HUES6 (cell line): ENCODE measurements around the gene SLC1A6.
"Not testable (repeated sequence)": the region's sequence is repeated elsewhere in the genome, so short reads cannot be mapped to it uniquely, and the experiment has no call there.

Source experiments
- H3K27ac ChIP-seq: 2 replicates; pipeline ENCODE4 v1.7.0; 2013; ENCODE audit warnings: low read depth, mild to moderate bottlenecking, low read length, inconsistent platforms
- H3K27me3 ChIP-seq: 2 replicates; pipeline ENCODE4 v1.6.1; 2013; ENCODE audit warnings: low read length; ENCODE audit not compliant: control insufficient read depth, insufficient read depth
- H3K36me3 ChIP-seq: 2 replicates; pipeline ENCODE4 v1.6.1; 2013; ENCODE audit warnings: low read length; ENCODE audit not compliant: control insufficient read depth, insufficient read depth
- H3K4me1 ChIP-seq: 2 replicates; pipeline ENCODE4 v1.6.1; 2013; ENCODE audit warnings: low read length; ENCODE audit not compliant: control insufficient read depth, insufficient read depth
- H3K4me3 ChIP-seq: 2 replicates; pipeline ENCODE4 v1.5.1; 2013; ENCODE audit warnings: low read depth, low read length
- H3K9ac ChIP-seq: one replicate; pipeline ENCODE4 v1.6.1; 2013; ENCODE audit warnings: mild to moderate bottlenecking, low read length
- H3K9me3 ChIP-seq: 2 replicates; pipeline ENCODE4 v1.6.1; 2013; ENCODE audit warnings: low read depth, low read length; ENCODE audit not compliant: control insufficient read depth, insufficient read depth

Gene SLC1A6

GRCh38 chr19:14979476-14980255, at the start of gene SLC1A6:
Gene SLC1A6, minus strand, starts transcription at chr19:14979864. Its CDS starts 6,954 bp downstream, at chr19:14972910.
- peaks cover 65% of the 10 kb centered on the region for H3K27me3 ChIP-seq
- peak within 1 kb of the TSS; percentile 72 for H3K4me3 ChIP-seq
- no peak within 1 kb of the TSS for H3K27ac ChIP-seq
- no peaks in the 10 kb centered on the region for H3K9me3 ChIP-seq
- peak within 1 kb of the TSS; percentile 30 for H3K9ac ChIP-seq
- H3K4me1 ChIP-seq, result no peaks in the 10 kb centered on the region
- no peaks in the 10 kb centered on the region for H3K36me3 ChIP-seq

GRCh38 chr19:15028490-15028889, 48.8 kb upstream of the SLC1A6 start:
- Histone ChIP-seq H3K36me3 (no peaks in the 10 kb centered on the region), H3K27ac (no peak overlapping the region), H3K27me3 (peaks cover 33% of the 10 kb centered on the region; the same call in 1 of the 2 replicates), H3K4me1 (no peaks in the 10 kb centered on the region), H3K9me3 (no peaks in the 10 kb centered on the region), H3K9ac (no peak overlapping the region), H3K4me3 (no peak overlapping the region)

DNA sequence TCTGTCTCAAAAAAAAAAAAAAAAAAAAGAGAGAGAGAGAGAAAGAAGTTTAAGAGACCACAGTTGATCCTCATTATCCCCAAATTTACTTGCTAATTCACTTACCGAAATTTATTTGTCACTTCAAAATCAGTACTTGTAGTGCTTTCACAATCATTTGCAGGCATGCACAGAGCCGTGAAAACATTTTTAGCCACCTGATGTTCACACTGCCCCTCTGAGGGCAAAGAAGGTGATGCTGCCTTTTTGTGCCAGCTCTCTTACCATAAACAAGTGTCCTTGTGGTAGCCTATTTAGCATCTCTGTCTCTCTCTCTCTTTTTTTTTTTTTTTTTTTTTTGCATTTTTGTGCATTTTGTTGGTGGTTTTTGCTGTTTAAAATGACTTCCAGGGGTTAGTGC, 45.6 kb upstream of the SLC1A6 start:
- no peak overlapping the region for H3K9ac ChIP-seq
- H3K36me3 ChIP-seq, result no peaks in the 10 kb centered on the region
- no peaks in the 10 kb centered on the region for H3K9me3 ChIP-seq
- H3K4me3 ChIP-seq, result no peak overlapping the region
- no peak overlapping the region for H3K27ac ChIP-seq
- peaks cover 42% of the 10 kb centered on the region for H3K27me3 ChIP-seq
- H3K4me1 ChIP-seq, result no peaks in the 10 kb centered on the region

DNA sequence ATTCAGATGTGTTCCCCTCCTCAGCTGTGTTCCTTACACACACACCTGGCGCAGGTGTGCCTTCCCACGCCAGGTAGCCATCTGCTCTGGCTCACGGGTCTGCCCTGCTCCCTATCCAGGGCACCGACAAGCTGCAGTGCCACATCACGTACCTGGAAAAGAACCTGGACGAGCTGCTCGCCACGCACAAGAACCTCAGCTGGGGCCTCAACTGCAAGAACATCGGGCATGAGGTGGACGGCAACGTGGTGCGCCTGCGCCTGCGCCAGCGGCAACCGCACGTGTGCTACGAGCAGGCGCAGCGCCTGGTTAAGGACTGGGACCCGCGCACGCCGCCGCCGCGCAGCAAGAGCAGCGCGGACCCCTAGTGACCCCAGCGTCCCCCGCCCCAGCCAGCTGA, 43.1 kb upstream of the SLC1A6 start:
- H3K9me3 ChIP-seq, result no peaks in the 10 kb centered on the region
- no peaks in the 10 kb centered on the region for H3K4me1 ChIP-seq
- peaks cover 49% of the 10 kb centered on the region for H3K27me3 ChIP-seq
- H3K9ac ChIP-seq, result no peak overlapping the region
- H3K36me3 ChIP-seq, result no peaks in the 10 kb centered on the region
- no peak overlapping the region for H3K27ac ChIP-seq
- H3K4me3 ChIP-seq, result peak overlapping the region; percentile 33; the same call in 1 of the 2 replicates

DNA sequence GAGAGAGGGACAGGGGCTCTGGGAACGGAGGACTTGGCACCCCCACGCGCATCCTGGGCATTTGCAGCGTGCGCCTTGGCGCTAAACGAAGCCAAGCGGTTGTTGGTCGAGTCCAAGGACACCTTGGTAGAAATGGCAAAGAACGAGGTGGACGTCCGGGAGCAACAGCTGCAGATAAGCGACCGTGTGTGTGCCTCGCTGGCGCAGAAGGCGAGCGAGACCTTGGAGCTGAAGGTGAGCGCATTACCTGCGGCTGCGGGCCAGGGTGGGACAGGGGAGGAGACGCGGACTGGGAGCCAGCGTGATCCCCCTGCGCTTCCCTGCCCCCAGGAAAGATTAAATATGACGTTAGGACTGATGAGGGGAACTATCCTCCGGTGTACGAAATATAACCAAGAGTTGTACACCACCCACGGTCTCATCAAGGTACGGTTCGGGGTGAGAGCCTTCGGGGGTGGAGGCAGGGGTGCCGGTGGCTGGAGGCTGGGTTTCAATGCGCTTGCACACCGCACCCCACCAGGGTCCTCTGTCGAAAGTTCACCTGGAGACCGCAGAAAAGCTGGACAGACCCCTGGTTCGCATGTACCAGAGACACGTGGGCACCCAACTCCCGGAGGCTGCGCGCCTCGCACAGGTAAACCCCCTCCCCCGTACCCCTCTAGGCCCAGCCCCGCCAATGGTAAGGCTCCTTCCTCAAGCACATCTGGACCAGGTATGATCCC, 41.8 kb upstream of the SLC1A6 start:
- Histone ChIP-seq H3K27ac (no peak overlapping the region), H3K4me3 (no peak overlapping the region), H3K27me3 (peaks cover 56% of the 10 kb centered on the region), H3K9ac (no peak overlapping the region), H3K9me3 (no peaks in the 10 kb centered on the region), H3K36me3 (no peaks in the 10 kb centered on the region), H3K4me1 (no peaks in the 10 kb centered on the region)

DNA sequence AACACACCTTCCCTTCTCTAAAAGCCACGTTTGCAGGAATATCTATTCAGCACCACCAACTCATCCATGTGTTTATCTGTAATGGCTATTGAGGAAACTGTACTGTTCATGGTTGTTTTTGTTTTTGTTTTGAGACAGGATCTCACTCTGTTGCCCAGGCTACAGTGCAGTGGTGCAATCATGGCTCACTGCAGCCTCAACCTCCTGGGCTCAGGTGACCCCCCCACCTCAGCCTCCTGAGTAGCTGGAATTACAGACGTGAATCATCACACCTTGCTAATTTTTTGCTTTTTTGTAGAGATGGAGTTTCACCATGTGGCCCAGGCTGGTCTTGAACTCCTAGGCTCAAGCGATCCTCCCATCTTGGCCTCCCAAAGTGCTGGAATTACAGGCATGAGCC, 39.2 kb upstream of the SLC1A6 start:
- peaks cover 51% of the 10 kb centered on the region for H3K27me3 ChIP-seq
- H3K27ac ChIP-seq, H3K36me3 ChIP-seq, H3K9me3 ChIP-seq, H3K4me3 ChIP-seq, H3K4me1 ChIP-seq, H3K9ac ChIP-seq: not testable (repeated sequence)

- H3K27ac ChIP-seq, result no peak overlapping the region
- H3K36me3 ChIP-seq, result no peaks in the 10 kb centered on the region
- no peak overlapping the region for H3K9ac ChIP-seq
- no peak overlapping the region for H3K4me3 ChIP-seq
- H3K27me3 ChIP-seq, result peaks cover 56% of the 10 kb centered on the region
- no peaks in the 10 kb centered on the region for H3K9me3 ChIP-seq
- H3K4me1 ChIP-seq, result no peaks in the 10 kb centered on the region
Observed at GRCh38 chr19:15015946-15016542, 36.4 kb upstream of the SLC1A6 start.

DNA sequence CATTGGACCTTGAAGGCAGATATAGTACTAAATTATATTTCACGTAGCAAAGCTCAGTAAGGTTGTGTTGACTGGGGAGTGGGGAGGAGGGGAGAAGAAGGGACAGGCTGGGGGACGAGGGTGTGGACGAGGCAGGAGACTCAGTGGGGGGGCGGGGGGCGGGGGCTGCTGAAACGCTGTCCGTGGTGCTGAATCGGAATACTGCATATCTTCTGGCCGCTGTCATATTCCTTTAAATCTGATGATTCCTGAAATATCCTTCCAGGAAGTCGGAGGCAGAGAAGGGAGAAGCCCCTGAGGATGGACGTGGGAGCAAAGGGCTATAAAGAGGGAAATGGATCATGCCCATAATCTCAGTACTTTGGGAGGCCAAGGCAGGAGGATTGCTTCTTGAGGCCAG, 34.9 kb upstream of the SLC1A6 start:
- peaks cover 62% of the 10 kb centered on the region for H3K27me3 ChIP-seq
- peaks cover 7% of the 10 kb centered on the region; the same call in 1 of the 2 replicates for H3K4me1 ChIP-seq
- H3K27ac ChIP-seq, result no peak overlapping the region
- H3K36me3 ChIP-seq, result no peaks in the 10 kb centered on the region
- H3K9me3 ChIP-seq, result no peaks in the 10 kb centered on the region
- no peak overlapping the region for H3K9ac ChIP-seq
- no peak overlapping the region for H3K4me3 ChIP-seq

DNA sequence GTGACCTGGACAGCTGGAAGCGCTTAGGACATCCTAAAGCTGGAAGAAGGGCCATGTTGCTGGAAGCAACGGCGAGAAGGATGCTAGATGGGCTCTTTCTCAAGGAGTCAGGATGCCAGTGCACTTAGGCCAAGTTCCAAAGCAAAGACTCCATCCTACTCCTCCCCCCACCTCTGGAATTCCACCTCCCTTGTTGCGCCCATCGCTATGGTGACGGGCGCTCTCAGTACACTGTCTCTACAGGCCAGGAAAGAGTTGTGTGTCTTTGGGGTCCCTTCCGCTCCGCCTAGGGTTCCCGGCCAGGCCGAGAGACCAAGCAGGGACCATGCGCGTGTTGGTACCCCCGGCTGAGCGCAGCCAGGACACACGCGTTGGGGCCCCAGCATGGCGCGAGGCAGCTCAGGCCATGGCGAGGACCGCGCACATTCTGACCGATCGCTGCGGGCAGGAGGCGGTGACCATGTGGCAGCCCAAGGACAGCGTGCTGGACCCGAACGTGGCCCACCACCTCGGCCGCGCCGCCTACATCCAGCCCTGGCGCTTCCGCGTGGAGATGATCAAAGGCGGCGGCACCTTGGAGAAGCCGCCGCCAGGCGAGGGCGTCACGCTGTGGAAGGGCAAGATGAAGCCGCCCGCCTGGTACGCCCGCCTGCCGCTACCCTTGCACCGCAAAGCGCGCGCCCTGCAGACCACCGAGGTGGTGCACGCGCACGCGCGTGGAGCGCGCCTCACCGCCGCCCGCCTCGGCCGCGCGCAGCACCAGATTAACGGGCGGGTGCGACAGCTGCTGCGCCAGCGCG, 31.0 kb upstream of the SLC1A6 start:
- Histone ChIP-seq H3K4me3 (peak overlapping the region; percentile 65), H3K4me1 (peaks cover 7% of the 10 kb centered on the region; the same call in 1 of the 2 replicates), H3K9ac (peak overlapping the region; percentile 66), H3K27me3 (peaks cover 74% of the 10 kb centered on the region), H3K27ac (no peak overlapping the region), H3K9me3 (no peaks in the 10 kb centered on the region), H3K36me3 (no peaks in the 10 kb centered on the region)

- H3K9me3 ChIP-seq, result no peaks in the 10 kb centered on the region
- no peak overlapping the region for H3K9ac ChIP-seq
- no peaks in the 10 kb centered on the region for H3K36me3 ChIP-seq
- H3K27ac ChIP-seq, result no peak overlapping the region
- H3K4me1 ChIP-seq, result peaks cover 7% of the 10 kb centered on the region; the same call in 1 of the 2 replicates
- no peak overlapping the region for H3K4me3 ChIP-seq
- H3K27me3 ChIP-seq, result peaks cover 67% of the 10 kb centered on the region
Observed at GRCh38 chr19:15008308-15008707, 28.6 kb upstream of the SLC1A6 start.
